ENCODE results near the gene RBKS.
"Not testable (repeated sequence)": the region's sequence is repeated elsewhere in the genome, so short reads cannot be mapped to it uniquely, and the experiment has no call there.

Gene RBKS

DNA sequence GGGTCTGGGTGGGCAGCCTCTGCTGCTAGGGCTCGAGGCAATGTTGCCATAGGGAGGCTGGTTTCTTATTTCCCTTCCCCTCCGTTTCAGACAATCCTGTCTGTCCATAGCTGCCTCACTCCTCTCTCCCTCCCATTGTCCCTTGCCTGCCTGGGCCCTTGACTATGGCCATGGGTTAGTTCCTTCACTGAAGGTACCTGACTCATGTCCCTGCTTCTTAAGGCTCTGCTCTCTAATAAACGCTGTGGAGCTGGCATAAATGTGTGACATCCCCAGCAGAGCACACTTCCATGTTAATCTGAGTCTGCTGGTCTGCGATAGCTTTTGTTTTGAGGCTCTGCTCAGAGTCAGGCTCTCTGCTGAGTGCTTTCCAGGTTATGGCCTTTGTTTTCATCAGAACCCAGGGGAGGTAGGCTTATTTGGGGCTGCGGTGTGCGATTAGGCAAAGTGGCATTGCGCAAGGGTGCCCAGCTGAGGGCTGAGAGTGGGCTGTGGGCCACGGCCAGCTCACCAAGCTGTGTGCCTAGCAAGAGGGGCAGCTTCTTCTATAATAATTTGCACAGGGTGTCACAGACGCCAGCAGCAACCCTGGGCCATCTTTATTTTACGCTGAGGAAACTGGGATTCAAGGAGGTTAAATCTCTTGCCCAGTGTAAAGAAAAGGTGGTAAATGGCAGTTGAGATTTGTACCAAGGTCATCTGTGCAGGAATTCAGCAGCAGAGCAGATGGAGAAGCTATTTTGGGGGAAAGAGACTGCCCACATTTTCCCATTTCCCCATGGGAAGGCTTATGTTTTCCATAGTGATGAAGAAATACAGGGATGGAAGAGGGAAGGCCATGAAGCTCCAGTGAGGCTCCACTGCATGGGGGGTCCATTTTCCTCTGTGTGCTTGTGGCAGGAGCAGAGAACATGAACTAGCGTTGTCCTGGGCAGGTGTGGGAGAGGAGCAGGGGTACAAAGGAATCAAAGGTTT lies 93.1 kb downstream of the RBKS start:
- DNase-seq, result no peak

DNA sequence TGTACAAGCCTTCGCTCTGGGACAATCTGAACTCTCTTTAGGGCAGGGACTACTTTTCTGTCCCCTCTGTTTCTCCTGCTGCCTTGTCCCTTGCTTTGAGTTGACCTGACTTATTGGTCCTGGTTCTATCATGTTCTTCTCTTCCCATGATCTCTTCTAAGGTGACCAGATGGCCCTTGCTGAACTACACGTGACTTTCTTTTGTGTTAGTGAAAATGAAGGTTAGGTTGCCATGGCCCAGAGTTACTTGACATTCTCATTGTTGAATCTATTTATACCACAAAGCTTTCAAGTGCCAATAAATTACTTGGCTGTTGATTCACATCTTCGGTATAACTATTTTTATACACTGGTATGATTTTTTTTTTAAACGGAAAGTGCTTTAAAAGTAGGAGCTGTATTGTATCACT lies 94.3 kb downstream of the RBKS start:
- no peak for DNase-seq

DNA sequence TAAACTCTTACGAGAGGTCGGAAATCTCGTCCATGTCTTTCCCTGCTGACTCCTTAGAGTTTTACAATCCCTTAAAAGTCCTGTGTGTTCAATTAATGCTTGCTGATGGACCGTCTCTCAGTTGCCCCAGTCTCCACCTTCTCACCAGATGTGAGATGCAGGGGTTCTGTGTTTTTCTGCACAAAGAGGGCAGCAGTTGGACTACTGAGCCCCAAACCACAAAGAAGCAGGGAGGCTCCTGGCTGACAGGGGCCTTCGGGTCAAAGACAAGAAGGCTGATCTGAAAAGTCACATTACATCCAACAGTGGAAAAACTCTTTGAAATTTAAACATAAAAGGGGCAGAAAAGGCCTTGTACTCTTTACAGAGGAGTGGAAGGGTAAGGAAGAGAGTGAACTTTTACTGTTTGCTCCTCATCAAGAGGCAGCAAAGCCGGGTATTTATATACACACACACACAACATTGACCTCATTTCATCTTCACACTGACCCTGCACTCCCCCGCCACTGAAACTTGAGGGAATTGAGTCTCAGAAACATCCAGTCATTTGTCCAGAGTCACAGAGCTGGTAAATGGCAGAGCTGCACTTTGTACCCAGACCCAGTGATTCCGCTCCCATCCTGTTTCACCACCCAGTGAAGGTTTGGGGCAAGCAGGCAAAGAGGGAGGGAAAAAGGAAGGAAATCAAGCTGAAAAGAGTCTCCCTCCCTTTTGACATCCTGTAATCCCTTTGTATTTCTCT lies 94.9 kb downstream of the RBKS start:
- DNase-seq, result no peak

DNA sequence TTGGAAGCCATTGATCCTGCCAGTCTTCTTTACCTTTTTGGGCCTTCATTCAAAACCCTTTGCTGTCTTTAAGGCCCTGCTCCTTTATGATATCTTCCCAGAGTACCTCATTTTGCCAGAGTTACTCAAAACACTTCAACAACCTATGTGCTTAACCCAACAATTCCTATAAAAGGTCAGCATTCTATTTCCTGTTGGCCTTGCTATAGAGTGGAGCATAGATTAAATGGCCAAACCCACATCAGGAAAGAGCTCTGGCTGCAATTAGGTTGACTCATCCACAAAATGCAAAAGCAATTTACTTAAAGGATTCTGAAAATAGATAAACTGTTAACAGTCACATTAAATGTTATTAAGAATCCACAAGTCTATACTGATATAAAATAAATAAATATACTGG lies 97.4 kb downstream of the RBKS start:
- DNase-seq, result no peak

DNA sequence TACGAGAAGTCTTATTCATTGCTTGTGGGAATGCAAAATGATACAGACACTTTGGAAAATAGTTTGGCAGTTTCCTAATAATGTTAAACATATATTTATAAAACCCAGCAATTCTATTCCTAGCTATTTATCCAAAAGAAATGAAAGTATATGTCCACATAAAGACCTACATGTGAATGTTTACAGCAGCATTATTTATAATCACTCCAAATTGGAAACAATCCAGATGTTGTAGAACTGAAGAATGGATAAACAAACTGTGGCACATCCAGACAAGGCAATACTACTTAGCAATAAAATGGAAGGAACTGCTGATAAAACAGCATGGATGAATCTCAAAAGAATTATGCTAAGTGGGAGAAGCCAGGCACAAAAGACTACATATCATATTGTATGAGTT lies 99.4 kb downstream of the RBKS start:
- DNase-seq, result no peak

DNA sequence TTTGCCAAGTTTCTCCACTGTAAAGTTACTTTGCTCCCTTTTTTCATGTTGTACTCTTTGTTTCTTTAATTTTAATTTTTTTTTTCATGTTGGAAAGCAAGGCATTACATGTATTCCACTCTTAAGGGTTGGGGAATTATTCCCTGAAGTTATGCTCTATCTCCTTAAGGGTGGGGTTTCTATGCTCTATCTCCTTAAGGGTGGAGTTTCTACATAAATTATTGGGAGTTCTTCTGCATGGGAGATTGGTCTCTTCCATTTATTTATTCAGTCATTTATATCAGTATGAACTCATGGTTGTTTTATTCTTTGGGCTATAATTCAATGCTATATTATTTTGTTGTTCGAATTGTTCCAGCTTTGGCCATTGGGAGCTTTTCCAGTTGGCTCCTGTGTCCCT lies 107.5 kb downstream of the RBKS start:
- no peak for DNase-seq

DNA sequence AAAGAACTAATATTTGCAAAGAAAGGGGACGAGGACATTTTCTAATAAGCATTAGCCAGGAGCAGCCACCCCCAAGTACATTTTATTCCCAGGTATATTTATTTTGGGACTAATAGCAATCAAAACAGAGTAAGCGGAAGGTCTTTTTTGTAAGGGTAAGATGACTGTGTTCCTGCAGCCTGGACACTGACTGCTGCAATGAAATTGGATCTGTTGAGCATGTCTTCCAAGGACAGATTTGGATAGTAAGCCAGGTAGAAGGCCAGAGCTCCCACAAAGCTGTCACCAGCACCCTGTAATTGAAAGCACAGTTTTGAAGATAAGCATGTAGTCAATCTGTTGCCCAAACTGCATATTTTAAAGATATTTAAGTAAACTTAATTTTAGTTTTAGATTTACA lies 108.7 kb downstream of the RBKS start:
- DNase-seq, result no peak

DNA sequence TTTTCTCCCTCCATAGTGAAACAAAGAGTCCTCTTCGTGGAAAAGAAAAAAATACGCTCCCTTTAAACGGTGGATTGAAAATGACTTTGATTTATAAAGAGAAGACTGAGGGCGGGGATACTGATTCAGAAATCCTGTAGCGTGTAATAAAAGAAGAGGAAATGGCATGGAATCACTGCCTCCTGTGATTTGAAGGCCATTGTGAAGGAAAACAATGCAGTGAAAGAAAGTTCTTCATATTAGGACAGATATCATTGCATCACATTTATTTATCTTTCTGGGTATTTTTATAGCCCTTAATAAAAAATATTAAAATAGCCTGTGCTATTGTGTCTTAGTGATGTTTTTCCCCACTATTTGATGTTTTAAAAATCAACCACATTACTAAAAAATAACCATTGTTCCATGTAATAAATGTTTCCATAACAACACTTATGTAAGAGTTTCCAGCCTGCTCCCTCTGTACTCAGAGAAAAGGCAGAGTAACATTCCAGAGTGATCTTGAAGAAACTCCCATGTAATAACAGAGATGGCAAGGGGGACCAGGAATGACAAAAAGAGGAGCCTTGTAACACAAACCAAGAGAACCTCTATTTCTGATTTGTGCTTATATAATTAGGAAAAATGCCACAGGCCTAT lies 110.7 kb downstream of the RBKS start:
- no peak for DNase-seq

DNA sequence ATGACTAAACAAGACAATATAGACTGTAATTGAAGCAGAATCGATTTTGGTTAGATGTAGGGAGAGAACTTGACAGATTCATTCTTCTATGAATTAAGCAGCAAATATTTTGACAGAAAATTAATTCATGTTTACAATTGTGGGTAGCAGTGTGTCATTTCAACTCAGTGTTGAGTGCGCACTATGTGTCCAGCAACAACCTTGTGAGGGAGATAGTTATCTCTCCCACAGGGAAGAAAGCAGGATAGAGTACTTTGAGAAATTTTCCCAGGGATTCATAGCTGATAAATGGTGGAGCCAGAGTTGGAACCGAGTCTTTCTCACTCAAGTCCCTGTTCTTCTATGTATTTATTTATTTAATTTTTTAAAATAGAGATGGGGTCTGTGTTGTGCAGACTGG lies 113.5 kb downstream of the RBKS start:
- no peak for DNase-seq

DNA sequence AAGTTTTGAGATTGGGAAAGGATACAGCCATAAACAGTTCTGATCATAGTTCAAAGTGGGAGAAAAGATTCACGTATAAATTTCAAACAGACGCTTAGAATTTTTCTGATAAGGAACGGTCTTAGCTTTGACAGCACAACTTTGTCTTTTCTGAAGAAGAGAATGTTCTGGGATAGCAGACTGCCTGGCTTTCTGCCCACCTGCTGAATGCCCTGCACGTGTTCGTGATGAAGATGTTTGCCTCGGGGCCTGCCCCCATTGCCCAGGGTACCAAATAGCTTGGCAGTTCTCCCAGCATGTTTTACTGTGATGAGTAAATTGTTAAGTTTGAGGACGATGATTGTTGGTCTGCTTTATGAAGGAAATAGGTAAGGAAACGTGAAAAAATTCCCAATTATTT lies 114.1 kb downstream of the RBKS start:
- peak; percentile 50 for DNase-seq

DNA sequence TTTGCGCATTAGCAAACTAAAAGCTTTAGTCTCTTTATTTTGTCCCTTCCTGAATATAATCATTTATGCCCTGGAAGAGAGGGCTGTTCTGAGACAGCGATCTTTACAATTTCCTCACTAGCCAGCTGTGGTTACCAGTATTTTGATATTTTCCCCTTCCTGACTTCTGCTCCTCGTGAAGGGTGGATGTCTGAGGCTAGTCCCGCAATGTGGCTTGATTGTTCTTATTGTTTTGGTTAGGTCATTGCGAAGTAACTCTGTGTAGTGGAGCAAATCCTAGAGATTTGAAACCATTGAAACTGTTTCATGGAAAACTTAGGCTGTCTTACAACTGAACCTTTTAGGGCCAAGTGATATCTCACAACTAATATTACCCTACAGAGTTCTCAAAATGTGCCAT lies 116.2 kb downstream of the RBKS start:
- peak; percentile 63 for DNase-seq

DNA sequence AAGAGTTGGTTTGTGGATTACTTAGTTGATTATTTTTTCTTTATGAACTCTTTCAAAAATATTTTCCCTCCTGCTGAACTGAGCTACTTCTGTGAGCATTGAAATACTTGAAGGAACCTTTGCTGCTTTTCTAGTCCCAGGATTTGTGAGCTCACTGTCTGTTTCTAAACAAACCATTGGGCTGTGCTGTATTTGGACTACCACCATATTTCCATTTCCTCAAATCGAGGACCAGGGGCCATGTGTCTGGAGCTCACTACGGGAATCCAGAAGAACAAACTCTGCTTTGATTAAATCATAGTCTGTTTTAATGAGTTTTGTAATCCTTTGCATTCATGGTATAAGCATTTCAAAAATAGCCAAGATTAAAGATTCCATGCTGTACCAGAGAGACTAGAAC lies 117.4 kb downstream of the RBKS start:
- DNase-seq, result no peak

DNA sequence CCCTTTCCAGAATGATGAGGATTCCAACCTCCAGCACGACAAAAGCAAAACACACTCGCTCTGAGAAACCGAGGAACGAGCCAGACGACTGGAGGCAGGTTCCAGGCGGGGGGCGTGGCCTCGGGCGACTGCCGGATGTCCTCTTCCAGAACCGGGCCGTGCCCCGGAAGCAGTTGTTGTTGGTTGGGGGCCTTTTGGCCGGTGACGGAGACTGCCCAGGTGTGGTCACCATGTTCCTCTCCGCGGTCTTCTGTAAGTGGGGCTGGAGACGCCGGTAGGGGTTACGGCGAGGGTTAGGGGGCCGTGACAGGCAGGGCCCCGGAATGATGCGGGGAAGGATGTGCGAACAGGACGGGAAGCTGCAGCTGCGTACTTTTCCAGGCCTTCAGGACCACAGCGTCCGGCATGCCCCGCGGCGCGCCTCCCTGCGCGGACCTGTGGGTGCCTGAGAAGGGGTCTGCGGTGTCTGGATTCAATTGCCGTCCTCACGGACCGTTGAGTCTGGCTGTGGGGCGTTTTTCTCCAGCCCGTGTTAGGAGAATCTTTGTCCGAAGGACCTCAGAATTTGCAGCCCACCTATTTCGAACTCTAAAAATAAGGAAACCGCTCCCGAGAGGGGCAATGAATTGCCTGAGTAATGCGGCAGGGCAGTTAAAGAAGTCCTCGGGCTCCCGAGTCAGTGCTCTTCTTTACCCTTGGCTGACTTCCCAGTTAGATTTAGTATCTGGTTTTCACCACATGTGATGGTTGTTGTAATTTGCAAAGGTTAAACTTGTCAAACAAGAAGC lies 118.4 kb downstream of the RBKS start, which contains the start of gene MRPL33:
Gene MRPL33 (plus strand): TSS at position 172 of the 788 bp plus-strand sequence. CDS start 59 bp downstream, at position 231.
- DNase-seq, result peak; percentile 89

DNA sequence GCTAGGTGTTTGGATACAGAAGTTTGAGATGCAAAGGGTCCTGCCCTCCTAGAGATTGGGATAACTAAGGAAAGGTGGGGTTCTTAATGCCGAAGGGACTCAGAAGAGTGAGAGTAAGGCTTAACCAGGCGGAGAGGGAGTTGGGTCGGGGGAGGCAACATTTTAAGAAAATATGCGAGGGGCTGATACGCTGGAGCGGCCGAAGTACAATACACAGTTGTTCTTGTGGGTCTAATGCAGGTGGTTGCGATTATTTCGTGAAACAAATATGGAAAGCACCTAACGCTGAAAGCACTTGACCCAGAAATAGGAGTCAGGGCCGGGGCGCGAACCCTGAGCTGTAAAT lies 119.0 kb downstream of the RBKS start:
- no peak for DNase-seq

DNA sequence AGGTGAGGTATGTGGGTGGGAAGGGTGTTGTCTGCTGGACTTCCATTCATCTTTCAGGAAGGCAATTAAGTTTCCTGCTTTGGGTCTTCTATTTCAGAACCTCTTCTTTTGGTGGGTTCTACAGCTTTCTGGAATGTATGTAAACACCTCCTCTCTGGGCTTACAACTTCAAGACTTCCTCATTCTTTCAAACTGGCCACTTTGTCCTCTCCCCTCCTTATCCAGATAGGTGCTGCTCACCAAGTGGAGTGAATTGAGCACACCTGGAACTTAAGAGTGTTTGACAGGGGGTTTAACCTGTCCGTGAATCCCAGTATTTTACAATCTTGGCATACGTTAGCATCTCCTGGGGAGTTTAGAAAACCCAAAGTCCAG lies 123.9 kb downstream of the RBKS start:
- DNase-seq, result no peak

DNA sequence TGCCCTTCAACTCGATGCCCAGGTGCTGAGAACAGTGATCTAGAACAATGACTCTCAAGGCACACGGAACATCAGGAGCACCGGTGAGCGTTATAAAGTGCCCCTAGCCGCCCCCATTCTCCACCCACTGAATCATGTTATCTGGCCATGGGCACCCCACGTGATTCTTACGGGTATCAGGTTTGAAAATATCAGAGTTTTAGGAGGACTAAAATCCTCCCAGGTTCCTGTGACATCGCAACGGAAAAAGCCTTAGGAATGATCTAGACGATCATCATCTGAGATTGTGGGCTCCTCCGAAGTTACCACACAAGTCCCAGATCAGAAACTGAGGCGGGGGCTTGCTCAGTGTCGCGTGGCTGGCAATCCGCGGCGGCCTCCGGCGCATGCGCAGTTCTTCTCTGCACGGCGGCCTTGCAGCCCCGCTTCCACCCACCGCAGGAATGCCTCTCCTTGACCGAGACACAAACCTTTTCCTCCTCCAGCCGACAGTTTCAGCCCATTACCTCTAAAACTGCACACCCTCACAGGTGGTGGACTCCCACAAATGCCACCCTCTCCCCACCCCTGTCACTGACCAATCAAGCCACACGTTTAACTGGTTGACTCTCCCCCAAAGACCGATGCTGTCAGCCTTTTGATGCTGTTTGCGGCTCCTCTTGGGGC lies 124.4 kb downstream of the RBKS start:
- DNase-seq, result peak; percentile 92

DNA sequence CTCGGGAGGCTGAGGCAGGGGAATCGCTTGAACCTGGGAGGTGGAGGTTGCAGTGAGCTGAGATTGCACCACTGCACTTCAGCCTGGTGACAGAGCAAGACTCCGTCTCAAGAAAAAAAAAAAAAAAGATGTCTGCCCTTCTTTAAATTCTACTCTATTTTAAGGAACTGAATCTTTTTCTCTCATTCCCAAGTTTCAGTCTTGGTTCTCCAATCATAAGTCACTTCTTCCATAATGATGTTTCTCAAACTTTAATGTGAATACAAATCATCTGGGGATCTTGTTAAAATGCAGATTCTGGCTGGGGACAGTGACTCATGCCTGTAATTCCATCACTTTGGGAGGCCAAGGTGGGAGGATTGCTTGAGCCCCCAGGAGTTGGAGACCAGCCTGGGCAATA lies 125.7 kb downstream of the RBKS start:
- not testable (repeated sequence) for DNase-seq

DNA sequence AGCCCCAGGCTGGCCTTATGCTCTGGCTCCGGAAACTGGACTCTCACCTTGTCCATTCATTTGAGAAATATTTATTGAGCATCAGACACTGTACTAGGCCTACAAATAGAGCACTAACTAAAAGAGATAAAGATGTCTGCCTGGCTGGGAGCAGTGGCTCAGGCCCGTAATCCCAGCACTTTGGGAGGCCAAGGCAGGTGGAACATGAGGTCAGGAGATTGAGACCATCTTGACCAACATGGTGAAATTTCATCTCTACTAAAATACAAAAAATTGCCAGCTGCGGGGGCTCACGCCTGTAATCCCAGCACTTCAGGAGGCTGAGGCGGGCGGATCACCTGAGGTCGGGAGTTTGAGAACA lies 126.3 kb downstream of the RBKS start:
- DNase-seq, result no peak

DNA sequence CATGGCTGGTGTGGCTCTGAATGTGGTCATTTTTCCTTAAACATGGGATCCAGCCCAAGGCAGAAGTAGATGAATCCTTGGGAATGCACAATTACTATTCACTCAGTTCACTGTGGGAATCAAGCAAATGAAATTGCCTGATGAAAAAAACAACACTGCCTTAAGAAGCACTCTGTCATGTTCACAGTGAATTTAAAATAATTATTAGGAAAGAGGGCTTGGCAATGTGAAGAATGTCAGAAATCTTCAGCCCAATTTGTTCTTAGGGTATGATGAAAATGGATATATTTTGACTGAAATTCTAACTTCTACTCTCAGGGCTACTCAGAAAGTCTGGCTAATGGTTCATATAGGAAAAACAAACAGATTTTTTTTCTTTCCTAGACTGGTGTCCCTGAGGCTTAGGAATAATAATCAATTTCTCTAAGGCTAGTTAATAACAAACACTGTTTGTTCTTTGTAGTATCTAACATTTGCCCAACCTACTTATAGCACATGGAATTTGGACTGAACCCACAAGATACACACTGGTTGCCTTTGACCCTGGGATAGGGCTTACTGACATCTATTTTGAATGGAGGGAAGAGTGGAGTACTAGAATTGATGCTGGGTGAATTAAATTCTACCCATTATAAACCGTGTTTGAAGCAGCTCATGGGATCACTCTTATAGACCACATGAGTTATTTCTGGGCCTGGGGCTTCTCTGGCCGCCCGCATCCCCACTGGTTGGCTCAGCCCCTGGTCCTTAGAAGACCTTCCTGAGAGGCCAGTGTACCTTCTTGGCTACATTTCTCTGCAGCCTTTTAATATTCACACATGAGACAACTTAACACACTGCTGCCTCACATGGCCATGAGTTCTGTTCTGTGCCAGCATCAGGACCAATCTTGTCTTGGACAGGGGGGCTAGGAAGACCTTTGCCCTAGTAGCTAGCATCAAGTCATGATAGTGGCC lies 127.0 kb downstream of the RBKS start:
- no peak for DNase-seq

DNA sequence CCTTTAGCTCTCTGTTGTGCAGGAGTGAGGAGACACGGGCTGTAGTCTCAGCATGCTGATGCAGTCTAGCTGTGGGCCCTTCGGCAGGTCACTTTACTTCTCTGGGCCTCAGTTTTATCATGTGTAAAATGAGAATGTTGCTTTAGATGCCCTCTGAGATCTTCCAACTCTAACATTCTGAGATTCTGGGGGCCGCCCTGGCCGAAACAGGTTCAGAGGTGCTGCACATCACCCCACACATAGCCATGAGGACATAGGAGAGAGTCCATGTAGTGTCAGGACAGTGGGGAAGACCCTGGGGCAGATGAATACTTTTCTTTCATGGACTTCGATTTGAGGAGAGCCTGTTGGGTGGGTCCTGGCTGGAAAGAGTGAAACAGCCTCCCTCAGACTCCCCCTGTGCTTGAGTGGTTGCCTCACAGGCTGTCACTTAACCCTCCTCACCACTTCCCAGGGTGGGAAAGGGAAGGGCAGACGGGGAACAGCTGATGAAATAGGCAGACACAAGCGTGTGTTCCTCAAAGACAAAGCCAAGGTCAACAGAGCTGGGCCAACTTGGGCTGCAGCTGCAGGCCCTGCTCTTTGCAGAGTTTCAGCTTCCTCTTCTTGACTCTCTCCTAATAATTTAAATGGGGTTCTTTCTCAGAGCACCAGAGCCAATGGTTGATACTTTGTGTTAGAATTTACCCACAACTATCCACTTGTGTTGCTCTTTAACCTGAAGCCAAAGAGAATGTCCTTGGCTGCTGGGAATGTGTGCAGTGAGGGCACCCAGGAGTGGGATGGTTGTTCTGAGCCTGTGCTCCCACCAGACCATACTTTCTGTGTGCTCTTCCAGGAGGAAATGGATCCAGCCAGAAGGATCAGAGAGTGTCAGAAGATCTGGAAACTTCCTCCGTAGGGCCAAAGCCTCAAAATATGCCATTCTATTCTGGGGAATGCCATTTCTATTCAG lies 133.4 kb downstream of the RBKS start:
- no peak for DNase-seq
